ENCODE data around the gene ARMC8.
"Not testable (repeated sequence)": the region's sequence is repeated elsewhere in the genome, so short reads cannot be mapped to it uniquely, and the experiment has no call there.

Gene ARMC8

DNA sequence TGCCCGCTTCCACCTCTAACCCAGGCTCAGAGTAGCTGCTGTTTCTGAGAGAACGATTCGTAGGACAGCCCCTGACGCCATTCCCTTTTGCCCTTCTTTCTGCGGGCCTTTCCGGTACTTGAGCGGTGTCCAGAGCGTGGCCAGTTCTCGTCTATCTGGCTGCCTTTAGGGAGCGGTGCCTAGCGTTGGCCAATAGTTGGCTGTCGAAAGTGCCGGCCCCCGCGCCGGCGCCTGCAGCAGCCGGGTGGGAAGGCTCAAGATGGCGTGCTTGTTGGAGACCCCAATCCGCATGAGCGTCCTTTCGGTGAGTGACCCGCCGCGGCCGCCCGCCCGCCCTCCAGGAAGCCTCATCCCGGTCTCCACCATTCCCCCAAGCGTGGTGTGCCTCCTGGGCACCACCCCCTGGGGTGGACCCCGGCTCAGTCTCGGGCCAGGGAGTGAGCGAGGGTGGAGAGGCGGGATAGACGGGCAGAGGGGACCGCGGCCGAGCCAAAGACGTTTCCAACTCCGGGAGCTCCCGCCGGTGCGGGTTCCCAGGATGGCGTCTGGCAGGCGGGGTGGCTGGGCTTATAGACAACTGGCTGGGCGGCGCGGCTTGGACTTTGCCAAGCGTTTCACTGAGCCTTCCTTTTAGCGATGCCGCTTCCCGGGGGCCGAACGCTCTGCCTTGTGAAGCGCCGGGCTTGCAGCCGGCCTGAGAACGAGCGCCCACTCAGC lies at the start of gene ARMC8:
Gene ARMC8 (plus strand): TSS at position 6 of the 717 bp plus-strand sequence. CDS start 254 bp downstream, at position 260.
- peak within 1 kb of the TSS; percentile 90 for H3K4me3 ChIP-seq (ENCODE audit: low read depth, low read length)
- H3K27ac ChIP-seq (ENCODE audit: low read depth, low read length), result peak within 1 kb of the TSS; percentile 96
- 0 out of 2 replicates have a peak, but pooled peaks cover 5% of the 10 kb centered on the region for H3K36me3 ChIP-seq (ENCODE audit: insufficient read depth, low read length)
- no peaks in the 10 kb centered on the region for H3K27me3 ChIP-seq (ENCODE audit: insufficient read depth, low read length)
- H3K4me1 ChIP-seq (ENCODE audit: control insufficient read depth, insufficient read depth, low read length, unreplicated experiment), result peaks cover 24% of the 10 kb centered on the region
- H2AFZ ChIP-seq (ENCODE audit: low read length, unreplicated experiment), result peak within 1 kb of the TSS; percentile 92
- H3K79me2 ChIP-seq (ENCODE audit: control insufficient read depth, insufficient read depth, low read length, unreplicated experiment), result peaks cover 44% of the 10 kb centered on the region

DNA sequence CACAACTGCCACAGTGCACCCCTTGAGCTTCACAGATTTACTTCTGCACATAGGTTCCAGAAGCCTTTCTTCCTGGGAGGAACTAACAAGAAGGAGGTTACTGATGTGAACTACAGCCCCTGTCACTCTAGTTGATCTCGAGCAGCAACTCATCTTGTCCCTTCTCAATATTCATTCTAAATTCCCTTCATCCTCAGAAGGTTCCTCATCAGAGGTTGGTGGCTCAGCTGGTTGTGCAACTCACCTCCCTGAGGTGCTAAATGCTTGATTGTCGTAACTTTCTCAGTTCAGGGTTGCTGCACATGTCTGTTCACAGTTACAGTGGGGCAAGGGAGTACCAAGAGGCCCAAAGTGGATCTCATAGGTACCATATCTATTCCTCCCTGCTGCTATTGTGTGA lies 49.2 kb upstream of the ARMC8 start:
- no peaks in the 10 kb centered on the region for H3K79me2 ChIP-seq (ENCODE audit: control insufficient read depth, insufficient read depth, low read length, unreplicated experiment)
- H2AFZ ChIP-seq (ENCODE audit: low read length, unreplicated experiment), result no peak overlapping the region
- no peaks in the 10 kb centered on the region for H3K36me3 ChIP-seq (ENCODE audit: insufficient read depth, low read length)
- no peaks in the 10 kb centered on the region for H3K4me1 ChIP-seq (ENCODE audit: control insufficient read depth, insufficient read depth, low read length, unreplicated experiment)
- no peak overlapping the region for H3K27ac ChIP-seq (ENCODE audit: low read depth, low read length)
- H3K4me3 ChIP-seq (ENCODE audit: low read depth, low read length), result no peak overlapping the region
- H3K27me3 ChIP-seq (ENCODE audit: insufficient read depth, low read length), result no peaks in the 10 kb centered on the region

GRCh38 chr3:138139691-138140090 lies 47.4 kb upstream of the ARMC8 start:
- Histone ChIP-seq H3K36me3 (ENCODE audit: insufficient read depth, low read length) (no peaks in the 10 kb centered on the region), H2AFZ (ENCODE audit: low read length, unreplicated experiment) (no peak overlapping the region), H3K79me2 (ENCODE audit: control insufficient read depth, insufficient read depth, low read length, unreplicated experiment) (no peaks in the 10 kb centered on the region), H3K27ac (ENCODE audit: low read depth, low read length) (no peak overlapping the region), H3K27me3 (ENCODE audit: insufficient read depth, low read length) (no peaks in the 10 kb centered on the region), H3K4me3 (ENCODE audit: low read depth, low read length) (no peak overlapping the region), H3K4me1 (ENCODE audit: control insufficient read depth, insufficient read depth, low read length, unreplicated experiment) (no peaks in the 10 kb centered on the region)

DNA sequence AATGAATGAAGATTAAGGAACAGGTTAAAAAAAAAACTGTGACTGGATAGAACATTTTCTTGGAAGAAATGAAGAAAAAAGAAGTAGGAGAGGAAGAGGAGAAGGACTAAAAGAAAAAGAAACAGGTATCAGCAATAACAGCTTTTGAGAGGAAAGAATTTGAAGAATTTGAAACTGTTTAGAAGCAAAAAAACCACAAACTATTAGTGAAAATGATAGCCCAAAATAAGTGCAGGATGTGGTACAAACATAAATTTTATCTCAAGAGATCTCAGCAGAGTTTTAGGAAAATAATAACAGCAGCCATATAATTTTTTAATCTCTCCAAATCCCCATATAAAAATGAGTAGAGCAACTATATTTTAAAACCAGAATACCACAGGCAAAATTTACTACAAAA lies 46.2 kb upstream of the ARMC8 start:
- Histone ChIP-seq H3K79me2 (ENCODE audit: control insufficient read depth, insufficient read depth, low read length, unreplicated experiment) (no peaks in the 10 kb centered on the region), H3K4me1 (ENCODE audit: control insufficient read depth, insufficient read depth, low read length, unreplicated experiment) (no peaks in the 10 kb centered on the region), H3K36me3 (ENCODE audit: insufficient read depth, low read length) (no peaks in the 10 kb centered on the region), H3K27me3 (ENCODE audit: insufficient read depth, low read length) (no peaks in the 10 kb centered on the region), H3K27ac (ENCODE audit: low read depth, low read length) (no peak overlapping the region), H3K4me3 (ENCODE audit: low read depth, low read length) (no peak overlapping the region), H2AFZ (ENCODE audit: low read length, unreplicated experiment) (no peak overlapping the region)

DNA sequence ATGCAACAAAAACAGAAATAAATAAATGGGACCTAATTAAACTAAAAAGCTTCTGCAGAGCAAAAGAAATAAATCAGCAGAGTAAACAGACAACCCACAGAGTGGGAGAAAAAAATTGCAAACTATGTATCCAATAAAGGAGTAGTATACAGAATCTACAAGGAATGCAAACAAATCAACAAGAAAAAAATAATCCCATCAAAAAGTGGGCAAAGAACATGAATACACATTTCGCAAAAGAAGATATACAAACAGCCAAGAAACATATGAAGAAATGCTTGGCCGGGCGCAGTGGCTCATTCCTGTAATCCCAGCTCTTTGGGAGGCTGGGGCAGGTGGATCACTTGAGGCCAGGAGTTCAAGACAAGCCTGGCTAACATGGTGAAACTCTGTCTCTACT lies 44.9 kb upstream of the ARMC8 start:
- H3K27me3 ChIP-seq (ENCODE audit: insufficient read depth, low read length); H3K27ac ChIP-seq (ENCODE audit: low read depth, low read length); H3K36me3 ChIP-seq (ENCODE audit: insufficient read depth, low read length); H2AFZ ChIP-seq (ENCODE audit: low read length, unreplicated experiment); H3K79me2 ChIP-seq (ENCODE audit: control insufficient read depth, insufficient read depth, low read length, unreplicated experiment); H3K4me3 ChIP-seq (ENCODE audit: low read depth, low read length); H3K4me1 ChIP-seq (ENCODE audit: control insufficient read depth, insufficient read depth, low read length, unreplicated experiment): not testable (repeated sequence)

GRCh38 chr3:138148503-138148902 lies 38.6 kb upstream of the ARMC8 start:
- Histone ChIP-seq H3K4me1 (ENCODE audit: control insufficient read depth, insufficient read depth, low read length, unreplicated experiment) (no peaks in the 10 kb centered on the region), H3K4me3 (ENCODE audit: low read depth, low read length) (no peak overlapping the region), H3K27me3 (ENCODE audit: insufficient read depth, low read length) (no peaks in the 10 kb centered on the region), H2AFZ (ENCODE audit: low read length, unreplicated experiment) (no peak overlapping the region), H3K27ac (ENCODE audit: low read depth, low read length) (no peak overlapping the region), H3K36me3 (ENCODE audit: insufficient read depth, low read length) (no peaks in the 10 kb centered on the region), H3K79me2 (ENCODE audit: control insufficient read depth, insufficient read depth, low read length, unreplicated experiment) (no peaks in the 10 kb centered on the region)

DNA sequence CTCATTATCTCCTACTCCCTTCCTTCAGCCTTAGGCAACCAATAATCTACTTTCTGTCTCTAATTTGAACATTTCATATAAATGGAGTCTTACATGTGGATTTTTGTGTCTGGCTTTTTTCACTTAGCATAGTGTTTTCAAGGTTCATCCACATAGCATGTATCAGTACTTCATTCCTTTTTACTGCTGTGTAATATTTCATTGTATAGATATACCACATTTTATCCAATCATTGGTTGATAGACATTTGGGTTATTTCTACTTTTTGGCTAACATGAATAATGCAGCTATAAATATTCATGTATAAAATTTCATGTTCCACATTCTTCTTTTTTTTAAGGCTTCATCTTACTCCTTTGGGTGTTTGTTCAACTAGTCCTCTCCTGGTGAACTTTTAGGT lies 32.6 kb upstream of the ARMC8 start:
- H2AFZ ChIP-seq (ENCODE audit: low read length, unreplicated experiment), result no peak overlapping the region
- no peaks in the 10 kb centered on the region for H3K4me1 ChIP-seq (ENCODE audit: control insufficient read depth, insufficient read depth, low read length, unreplicated experiment)
- no peaks in the 10 kb centered on the region for H3K79me2 ChIP-seq (ENCODE audit: control insufficient read depth, insufficient read depth, low read length, unreplicated experiment)
- no peaks in the 10 kb centered on the region for H3K36me3 ChIP-seq (ENCODE audit: insufficient read depth, low read length)
- no peak overlapping the region for H3K27ac ChIP-seq (ENCODE audit: low read depth, low read length)
- no peaks in the 10 kb centered on the region for H3K27me3 ChIP-seq (ENCODE audit: insufficient read depth, low read length)
- H3K4me3 ChIP-seq (ENCODE audit: low read depth, low read length), result no peak overlapping the region

DNA sequence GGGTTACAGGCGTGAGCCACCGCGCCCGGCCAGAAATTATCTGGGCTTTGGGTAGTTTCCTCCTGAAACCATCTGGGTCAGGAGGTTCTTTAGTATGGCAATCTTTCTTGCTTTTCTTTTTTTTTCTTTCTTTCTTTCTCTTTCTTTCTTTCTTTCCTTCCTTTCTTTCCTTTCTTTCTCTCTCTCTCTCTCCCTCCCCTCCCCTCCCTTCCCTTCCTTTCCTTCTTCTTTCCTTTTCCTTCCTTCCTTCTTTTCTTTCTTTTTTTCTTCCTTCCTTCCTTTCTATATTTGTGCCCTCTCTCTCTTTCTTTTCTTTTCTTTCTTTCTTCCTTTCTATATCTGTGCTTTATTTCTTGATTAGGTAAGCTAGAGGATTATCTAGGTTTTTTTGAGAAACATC lies 29.4 kb upstream of the ARMC8 start:
- H3K79me2 ChIP-seq (ENCODE audit: control insufficient read depth, insufficient read depth, low read length, unreplicated experiment), result no peaks in the 10 kb centered on the region
- H3K27me3 ChIP-seq (ENCODE audit: insufficient read depth, low read length), result no peaks in the 10 kb centered on the region
- H3K36me3 ChIP-seq (ENCODE audit: insufficient read depth, low read length), result peaks cover 13% of the 10 kb centered on the region

GRCh38 chr3:138165061-138165460 lies 22.0 kb upstream of the ARMC8 start:
- H3K4me1 ChIP-seq (ENCODE audit: control insufficient read depth, insufficient read depth, low read length, unreplicated experiment), result no peaks in the 10 kb centered on the region
- no peaks in the 10 kb centered on the region for H3K79me2 ChIP-seq (ENCODE audit: control insufficient read depth, insufficient read depth, low read length, unreplicated experiment)
- peaks cover 33% of the 10 kb centered on the region for H3K36me3 ChIP-seq (ENCODE audit: insufficient read depth, low read length)
- no peaks in the 10 kb centered on the region for H3K27me3 ChIP-seq (ENCODE audit: insufficient read depth, low read length)
- no peak overlapping the region for H3K4me3 ChIP-seq (ENCODE audit: low read depth, low read length)
- no peak overlapping the region for H3K27ac ChIP-seq (ENCODE audit: low read depth, low read length)
- H2AFZ ChIP-seq (ENCODE audit: low read length, unreplicated experiment), result no peak overlapping the region

More for the DNA sequence above, 29.4 kb upstream of the ARMC8 start:
- no peak overlapping the region for H2AFZ ChIP-seq (ENCODE audit: low read length, unreplicated experiment)
- no peak overlapping the region for H3K27ac ChIP-seq (ENCODE audit: low read depth, low read length)
- H3K4me3 ChIP-seq (ENCODE audit: low read depth, low read length), result no peak overlapping the region
- no peaks in the 10 kb centered on the region for H3K4me1 ChIP-seq (ENCODE audit: control insufficient read depth, insufficient read depth, low read length, unreplicated experiment)

DNA sequence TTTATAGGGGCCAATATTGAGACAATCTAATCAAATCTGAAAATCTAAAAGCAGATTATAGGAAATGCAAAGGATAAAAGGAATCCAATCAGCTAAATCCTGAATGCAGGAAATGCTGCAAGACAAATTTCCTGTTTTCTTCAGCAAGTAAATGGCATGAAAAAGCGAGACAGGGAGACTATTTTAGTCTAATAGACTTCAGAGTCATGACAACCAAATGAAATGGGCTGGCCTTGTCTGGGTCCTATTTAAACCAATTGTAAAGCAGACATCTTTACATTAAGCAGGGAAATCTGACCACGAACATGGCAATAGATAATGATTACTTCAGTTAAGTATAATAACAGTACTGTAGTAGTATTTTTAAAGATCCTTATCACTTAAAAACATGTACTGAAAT lies 14.5 kb upstream of the ARMC8 start:
- Histone ChIP-seq H3K27me3 (ENCODE audit: insufficient read depth, low read length) (no peaks in the 10 kb centered on the region), H3K27ac (ENCODE audit: low read depth, low read length) (no peak overlapping the region), H2AFZ (ENCODE audit: low read length, unreplicated experiment) (no peak overlapping the region), H3K4me1 (ENCODE audit: control insufficient read depth, insufficient read depth, low read length, unreplicated experiment) (peaks cover 17% of the 10 kb centered on the region), H3K79me2 (ENCODE audit: control insufficient read depth, insufficient read depth, low read length, unreplicated experiment) (peaks cover 26% of the 10 kb centered on the region), H3K4me3 (ENCODE audit: low read depth, low read length) (0 out of 2 replicates have a peak overlapping the region, but pooled peaks have one; percentile 19), H3K36me3 (ENCODE audit: insufficient read depth, low read length) (peaks cover 21% of the 10 kb centered on the region)

- Histone ChIP-seq H2AFZ (ENCODE audit: low read length, unreplicated experiment) (peak overlapping the region; percentile 87), H3K27ac (ENCODE audit: low read depth, low read length) (peak overlapping the region; percentile 28; the same call in 1 of the 2 replicates), H3K36me3 (ENCODE audit: insufficient read depth, low read length) (peaks cover 21% of the 10 kb centered on the region), H3K4me3 (ENCODE audit: low read depth, low read length) (peak overlapping the region; percentile 96), H3K79me2 (ENCODE audit: control insufficient read depth, insufficient read depth, low read length, unreplicated experiment) (peaks cover 26% of the 10 kb centered on the region), H3K4me1 (ENCODE audit: control insufficient read depth, insufficient read depth, low read length, unreplicated experiment) (peaks cover 17% of the 10 kb centered on the region), H3K27me3 (ENCODE audit: insufficient read depth, low read length) (no peaks in the 10 kb centered on the region)
Measured at GRCh38 chr3:138173769-138174420, 13.2 kb upstream of the ARMC8 start.
